Coronary artery (tissue), 2 donors: ENCODE measurements around the gene THSD7A.

Source experiments
- DNase-seq: peaks from one replicate; pipeline ENCODE4 v3.0.0-alpha.2; 2017; ENCODE audit warnings: low spot score
- H3K27ac ChIP-seq, 2 donors: fragments of 200-600 bp; sonication (generic); one replicate each; pipeline ENCODE4 v1.5.1; 2016 to 2019
- H3K4me3 ChIP-seq: fragments of 200-600 bp; sonication (generic); 2 replicates; pipeline ENCODE4 v1.5.1; 2016; ENCODE audit warnings: mild to moderate bottlenecking, moderate library complexity
- TF ChIP-seq, protein P1 (sequence below): fragments of 200-600 bp; sonication (generic); IDR thresholded peaks from one replicate; pipeline ENCODE4 v1.5.1; 2019; ENCODE audit warnings: antibody characterized with exemption

THSD7A gene

DNA sequence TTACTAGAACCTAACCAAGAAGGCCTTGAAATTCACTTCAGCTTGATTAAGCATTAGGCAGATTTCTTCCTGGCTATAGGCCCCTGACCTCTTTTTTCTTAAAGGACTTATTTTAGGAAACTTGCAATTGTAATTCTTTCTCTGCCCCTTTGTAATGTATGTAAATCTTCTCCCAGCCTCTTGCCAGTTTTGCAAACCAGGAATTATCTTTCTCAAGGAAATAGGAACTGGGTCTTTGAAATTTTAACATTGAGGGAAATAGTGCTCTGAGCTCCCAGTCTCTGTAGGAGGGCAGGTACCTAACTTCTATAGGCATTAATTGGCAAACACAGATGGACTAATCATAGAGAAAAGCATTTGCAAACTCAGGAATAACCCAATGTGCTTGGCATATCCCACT is 342.7 kb downstream of the THSD7A start:
- no peak for DNase-seq
- TF ChIP-seq, protein P1, sequence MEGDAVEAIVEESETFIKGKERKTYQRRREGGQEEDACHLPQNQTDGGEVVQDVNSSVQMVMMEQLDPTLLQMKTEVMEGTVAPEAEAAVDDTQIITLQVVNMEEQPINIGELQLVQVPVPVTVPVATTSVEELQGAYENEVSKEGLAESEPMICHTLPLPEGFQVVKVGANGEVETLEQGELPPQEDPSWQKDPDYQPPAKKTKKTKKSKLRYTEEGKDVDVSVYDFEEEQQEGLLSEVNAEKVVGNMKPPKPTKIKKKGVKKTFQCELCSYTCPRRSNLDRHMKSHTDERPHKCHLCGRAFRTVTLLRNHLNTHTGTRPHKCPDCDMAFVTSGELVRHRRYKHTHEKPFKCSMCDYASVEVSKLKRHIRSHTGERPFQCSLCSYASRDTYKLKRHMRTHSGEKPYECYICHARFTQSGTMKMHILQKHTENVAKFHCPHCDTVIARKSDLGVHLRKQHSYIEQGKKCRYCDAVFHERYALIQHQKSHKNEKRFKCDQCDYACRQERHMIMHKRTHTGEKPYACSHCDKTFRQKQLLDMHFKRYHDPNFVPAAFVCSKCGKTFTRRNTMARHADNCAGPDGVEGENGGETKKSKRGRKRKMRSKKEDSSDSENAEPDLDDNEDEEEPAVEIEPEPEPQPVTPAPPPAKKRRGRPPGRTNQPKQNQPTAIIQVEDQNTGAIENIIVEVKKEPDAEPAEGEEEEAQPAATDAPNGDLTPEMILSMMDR: no peak
- H3K4me3 ChIP-seq: no peak overlapping the region
- H3K27ac ChIP-seq: no peak overlapping the region

DNA sequence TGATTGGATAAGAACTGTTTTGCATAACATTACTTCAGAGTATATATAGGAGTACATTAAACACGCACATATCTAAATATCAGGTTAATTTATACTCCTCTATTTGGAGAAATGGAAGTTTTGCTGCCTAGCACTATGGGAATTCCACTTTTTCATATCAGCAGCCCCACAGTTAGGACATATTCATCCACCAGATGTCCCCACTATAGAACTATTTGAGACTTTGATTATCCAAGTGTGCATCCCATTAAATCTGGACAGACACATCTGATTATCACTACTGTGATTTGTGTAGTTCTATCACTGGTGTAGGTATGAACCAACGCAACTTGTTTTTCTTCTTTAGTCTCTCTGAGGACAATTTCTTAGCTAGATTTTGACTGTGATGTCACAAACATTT is 345.7 kb downstream of the THSD7A start:
- no peak for DNase-seq
- no peak overlapping the region for H3K4me3 ChIP-seq
- H3K27ac ChIP-seq: no peak overlapping the region
- TF ChIP-seq, protein P1: no peak

DNA sequence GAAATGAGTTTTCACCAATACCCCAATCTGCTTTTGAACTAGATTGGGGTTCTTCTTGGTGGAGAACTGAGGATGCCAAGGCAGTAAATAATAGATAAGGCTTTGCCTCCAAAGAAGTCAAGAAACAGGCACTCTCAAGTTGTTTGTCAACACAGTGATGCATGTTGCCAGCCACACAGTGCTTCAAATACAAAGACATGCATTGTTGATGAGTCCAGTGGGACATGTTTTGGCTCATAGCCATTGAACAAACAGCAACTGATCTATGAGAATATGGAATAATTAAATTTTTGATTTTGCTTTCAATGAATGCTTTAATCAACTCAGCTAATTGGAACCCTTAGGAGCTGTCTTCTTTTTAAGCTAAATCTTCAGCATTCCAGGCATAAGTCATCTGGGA is 346.4 kb downstream of the THSD7A start:
- TF ChIP-seq, protein P1: no peak
- Histone ChIP-seq H3K27ac (no peak overlapping the region), H3K4me3 (no peak overlapping the region)
- DNase-seq: no peak

DNA sequence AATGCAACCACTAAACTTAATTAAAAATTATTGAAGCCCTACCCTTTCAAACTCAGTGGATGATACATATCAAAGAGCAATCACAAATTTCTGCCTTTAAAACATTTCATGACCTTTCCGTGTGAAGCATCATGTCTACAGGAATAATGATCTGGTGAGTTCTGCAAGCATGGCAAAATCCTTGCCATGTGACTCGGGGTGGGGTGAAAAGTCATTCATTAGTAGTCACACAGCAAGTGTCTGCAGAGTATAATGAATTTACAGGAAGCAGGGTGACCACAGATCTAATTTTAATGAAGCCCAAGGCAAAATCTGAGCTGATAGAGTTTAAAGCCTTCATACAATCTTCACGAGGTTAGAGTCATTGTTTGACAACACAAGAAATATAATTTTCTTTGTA is 351.9 kb downstream of the THSD7A start:
- Histone ChIP-seq H3K27ac (no peak overlapping the region), H3K4me3 (no peak overlapping the region)
- TF ChIP-seq, protein P1: no peak
- no peak for DNase-seq

DNA sequence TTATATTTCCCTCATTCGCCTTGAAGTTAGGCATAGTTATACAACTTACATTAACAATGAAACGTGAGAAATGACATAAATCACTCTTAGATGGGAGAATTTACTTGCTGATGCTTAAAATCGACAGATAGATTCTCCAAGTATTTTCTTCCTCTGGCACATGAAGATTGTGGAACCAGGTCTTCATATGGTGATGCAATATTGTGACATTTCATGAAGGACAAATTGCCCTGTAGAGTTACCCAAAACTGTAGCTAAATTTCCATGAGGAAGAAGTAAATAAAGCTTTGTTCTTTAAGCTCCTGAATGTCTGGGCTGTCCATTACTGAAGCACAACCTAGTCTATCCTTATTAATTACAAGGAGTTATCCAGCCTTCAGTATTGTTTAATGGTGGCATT is 353.1 kb downstream of the THSD7A start:
- TF ChIP-seq, protein P1: no peak
- no peak for DNase-seq
- Histone ChIP-seq H3K27ac (no peak overlapping the region), H3K4me3 (no peak overlapping the region)

DNA sequence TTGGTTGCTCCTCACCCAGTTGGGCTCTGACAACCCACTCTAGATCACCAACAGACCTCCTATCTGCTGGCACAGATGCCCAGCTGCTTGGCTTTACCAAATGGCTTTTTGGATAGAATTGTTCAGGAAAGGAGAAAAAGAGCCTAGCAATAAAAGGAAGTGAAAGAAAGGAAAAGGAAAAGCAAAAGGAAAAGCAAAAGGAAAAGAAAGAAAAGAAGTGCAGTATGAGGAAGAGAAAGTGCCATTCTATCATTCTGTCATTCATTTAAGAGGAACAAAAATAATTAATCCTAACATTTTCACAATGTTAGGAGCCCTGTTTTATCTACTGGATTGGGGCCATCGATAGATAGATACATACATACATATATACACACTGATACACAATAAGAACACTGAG is 353.6 kb downstream of the THSD7A start:
- H3K27ac ChIP-seq: no peak overlapping the region
- TF ChIP-seq, protein P1: no peak
- DNase-seq: no peak
- no peak overlapping the region for H3K4me3 ChIP-seq

DNA sequence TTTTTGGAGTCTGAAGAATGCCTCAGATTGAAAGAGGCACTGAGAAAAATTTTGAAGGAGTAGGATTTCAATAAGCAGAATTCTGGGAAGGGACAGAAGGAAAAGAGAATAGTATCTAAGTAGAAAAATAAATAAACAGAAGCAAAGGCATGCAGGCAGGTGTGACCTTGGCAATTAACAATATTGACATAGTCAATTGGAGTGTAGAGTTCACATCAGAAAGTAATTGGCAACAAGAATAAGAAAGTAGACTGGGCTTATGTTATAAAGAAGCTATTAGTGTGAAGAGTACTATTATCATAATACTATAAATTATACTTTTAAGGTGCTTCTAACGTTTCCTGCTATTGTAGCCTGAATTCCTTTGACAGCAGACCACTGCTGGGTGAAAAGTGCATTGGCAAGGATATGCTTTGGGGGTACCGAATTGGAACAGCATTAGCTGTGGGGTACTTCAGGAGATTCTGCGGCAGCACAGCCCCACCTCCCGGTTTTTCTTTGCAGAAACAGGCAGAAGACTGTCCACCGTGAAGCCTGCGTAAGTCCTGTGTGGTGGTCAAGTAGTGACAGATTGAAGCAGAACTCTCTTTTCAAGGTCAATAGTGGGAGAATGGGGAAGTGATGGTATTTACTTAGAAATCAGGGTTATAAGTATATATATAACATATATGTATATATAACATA is 357.0 kb downstream of the THSD7A start:
- Histone ChIP-seq H3K4me3 (no peak overlapping the region), H3K27ac (no peak overlapping the region)
- DNase-seq: no peak
- TF ChIP-seq, protein P1: no peak
